ENCODE data around the gene ZNF735.

The ZNF735 gene

GRCh38 chr7:64206903-64207302, at the start of gene ZNF735:
TSS of gene ZNF735 (plus strand) at chr7:64207203. CDS start at chr7:64207203, 0 bp downstream.
- no peak for TF ChIP-seq CTCF (IDR thresholded peaks at IDR 0.05)

- TF ChIP-seq CTCF (IDR thresholded peaks at IDR 0.05), result no peak
These were observed 32.7 kb upstream of the ZNF735 start for GRCh38 chr7:64174328-64174727.

- TF ChIP-seq CTCF (IDR thresholded peaks at IDR 0.05), result peak; percentile 20; the same call in 1 of the 2 replicates
These were observed 32.1 kb upstream of the ZNF735 start for GRCh38 chr7:64174941-64175340.

DNA sequence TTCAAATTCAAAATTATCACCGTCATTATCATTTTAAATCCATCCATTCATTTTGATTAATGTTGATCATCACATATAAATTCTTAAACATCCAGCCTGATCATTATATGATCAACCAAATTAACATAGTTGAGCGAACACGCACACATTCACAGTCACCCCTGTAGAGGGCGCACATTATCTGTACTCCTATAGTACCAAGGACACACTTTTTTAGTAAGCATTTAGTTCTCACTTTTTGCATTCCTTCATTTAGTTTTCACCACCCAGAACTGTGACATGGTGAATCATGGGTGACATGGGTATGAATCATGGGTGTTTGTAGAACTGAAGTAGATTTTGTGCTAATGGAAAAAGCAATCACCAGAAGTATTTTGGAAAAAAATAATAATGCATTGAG, 26.0 kb upstream of the ZNF735 start:
- TF ChIP-seq CTCF (IDR thresholded peaks at IDR 0.05), result peak; percentile 58; the same call in 1 of the 2 replicates

- no peak for TF ChIP-seq CTCF (IDR thresholded peaks at IDR 0.05)
These were observed 25.4 kb upstream of the ZNF735 start for GRCh38 chr7:64181586-64181985.

DNA sequence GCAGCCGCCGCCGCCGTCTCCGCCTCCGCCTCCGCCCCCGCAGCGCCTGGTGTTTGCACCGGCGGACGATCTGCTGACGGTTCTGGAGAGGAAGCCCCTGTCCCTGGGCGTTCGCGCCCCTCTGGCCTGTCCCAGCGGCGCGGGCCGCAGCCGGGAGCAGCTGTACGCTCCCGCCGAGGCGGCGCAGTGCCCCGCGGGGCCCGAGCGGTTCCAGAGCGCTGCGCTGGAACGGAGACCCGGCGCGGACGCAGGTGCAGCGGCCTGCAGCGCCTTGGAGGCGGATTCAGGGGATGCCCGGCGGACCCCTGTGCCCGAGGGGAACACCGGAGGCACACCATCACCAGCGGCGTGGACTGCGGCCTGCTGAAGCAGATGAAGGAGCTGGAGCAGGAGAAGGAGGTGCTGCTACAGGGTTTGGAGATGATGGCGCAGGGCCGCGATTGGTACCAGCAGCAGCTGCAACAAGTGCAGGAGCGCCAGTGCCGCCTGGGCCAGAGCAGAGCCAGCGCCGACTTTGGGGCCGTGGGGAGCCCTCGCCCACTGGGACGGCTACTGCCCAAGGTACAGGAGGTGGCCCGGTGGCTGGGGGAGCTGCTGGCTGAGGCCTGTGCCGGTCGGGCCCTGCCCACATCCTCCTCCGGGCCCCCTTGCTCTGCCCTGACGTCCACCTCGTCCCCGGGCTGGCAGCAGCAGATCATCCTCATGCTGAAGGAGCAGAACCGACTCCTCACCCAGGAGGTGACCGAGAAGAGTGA, 24.8 kb upstream of the ZNF735 start:
- TF ChIP-seq CTCF (IDR thresholded peaks at IDR 0.05), result no peak

DNA sequence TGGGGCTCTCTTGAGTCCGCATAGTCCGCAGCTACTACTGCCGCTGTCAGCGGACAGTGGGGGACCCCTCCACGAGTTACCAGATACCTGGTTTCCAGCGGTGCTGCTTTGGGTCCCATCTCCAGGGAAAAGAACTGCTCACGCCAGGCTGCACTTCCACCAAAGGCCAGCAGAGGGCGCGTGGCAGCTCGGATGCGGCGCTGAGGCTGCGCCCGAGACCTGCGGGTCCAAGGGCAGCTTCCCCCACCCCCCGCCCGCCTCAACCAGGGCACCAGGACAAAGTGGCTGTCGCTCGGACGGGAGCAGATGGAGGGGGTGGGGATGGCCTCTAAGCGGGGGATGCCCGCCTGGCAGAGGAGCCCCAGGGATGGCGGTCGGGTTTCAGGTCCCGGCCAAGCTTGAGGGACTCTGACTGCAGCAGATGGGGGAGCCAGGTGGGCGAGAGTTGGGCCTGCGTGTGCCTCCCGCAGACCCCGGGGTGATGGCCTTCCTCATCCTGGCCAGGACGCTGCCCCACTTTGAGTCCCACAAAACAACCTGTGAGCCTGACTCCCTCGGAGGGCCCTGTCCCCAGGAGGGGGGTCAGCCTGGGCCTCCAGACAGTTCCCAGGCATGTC, 23.8 kb upstream of the ZNF735 start:
- peak; percentile 67 for TF ChIP-seq CTCF (IDR thresholded peaks at IDR 0.05)
